ENCODE measurements around the gene EXOSC7.

DNA sequence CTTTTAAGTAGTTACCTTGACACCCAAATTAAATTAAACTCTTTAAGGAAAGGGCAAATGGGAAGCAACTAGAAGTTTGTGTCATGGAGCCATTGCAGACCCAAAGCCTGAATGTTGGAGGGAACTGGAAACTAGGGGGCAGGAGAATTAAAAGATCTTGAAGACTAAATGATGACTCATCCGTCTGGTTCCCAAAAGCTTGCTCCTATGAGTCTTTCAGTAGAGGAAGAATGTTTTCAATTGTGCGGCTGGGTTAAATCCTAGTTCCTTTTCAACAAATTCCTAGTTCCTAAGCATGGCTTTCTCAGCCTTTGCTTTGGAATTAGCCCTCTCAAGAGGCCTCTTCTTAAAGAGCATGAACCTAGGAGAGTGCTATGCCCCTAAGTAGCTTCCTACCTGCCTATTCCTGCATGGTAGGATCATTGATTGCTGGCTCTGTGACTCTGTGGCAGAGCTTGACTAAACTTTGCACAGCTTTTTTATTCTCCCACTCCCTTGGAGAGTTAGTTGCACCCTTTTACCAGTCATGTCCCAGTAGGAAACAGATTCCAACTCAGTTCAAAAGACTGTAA lies 67.8 kb downstream of the EXOSC7 start:
- TF ChIP-seq, protein P1, sequence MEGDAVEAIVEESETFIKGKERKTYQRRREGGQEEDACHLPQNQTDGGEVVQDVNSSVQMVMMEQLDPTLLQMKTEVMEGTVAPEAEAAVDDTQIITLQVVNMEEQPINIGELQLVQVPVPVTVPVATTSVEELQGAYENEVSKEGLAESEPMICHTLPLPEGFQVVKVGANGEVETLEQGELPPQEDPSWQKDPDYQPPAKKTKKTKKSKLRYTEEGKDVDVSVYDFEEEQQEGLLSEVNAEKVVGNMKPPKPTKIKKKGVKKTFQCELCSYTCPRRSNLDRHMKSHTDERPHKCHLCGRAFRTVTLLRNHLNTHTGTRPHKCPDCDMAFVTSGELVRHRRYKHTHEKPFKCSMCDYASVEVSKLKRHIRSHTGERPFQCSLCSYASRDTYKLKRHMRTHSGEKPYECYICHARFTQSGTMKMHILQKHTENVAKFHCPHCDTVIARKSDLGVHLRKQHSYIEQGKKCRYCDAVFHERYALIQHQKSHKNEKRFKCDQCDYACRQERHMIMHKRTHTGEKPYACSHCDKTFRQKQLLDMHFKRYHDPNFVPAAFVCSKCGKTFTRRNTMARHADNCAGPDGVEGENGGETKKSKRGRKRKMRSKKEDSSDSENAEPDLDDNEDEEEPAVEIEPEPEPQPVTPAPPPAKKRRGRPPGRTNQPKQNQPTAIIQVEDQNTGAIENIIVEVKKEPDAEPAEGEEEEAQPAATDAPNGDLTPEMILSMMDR (IDR thresholded peaks at IDR 0.05), result no peak
- TF ChIP-seq POLR2A (IDR thresholded peaks at IDR 0.05) (no peak), POLR2AphosphoS5 (IDR thresholded peaks at IDR 0.05) (no peak), EP300 (IDR thresholded peaks at IDR 0.05) (no peak)
